ENCODE results near the gene IFITM2. TPM values are rescaled to one million over a fixed set of nuclear protein-coding genes. Genes with fewer than 3 reads are reported as not detected.
A peak's percentile ranks its signal among the peaks of the same experiment; 100 is the strongest.
"Not testable (repeated sequence)": the region's sequence is repeated elsewhere in the genome, so short reads cannot be mapped to it uniquely, and the experiment has no call there.

The IFITM2 gene
- polyA plus RNA-seq, 3 donors = 156 to 251 (median 209) TPM

- peak in 1 of 3 donors; percentile 65 for DNase-seq (ENCODE audit: low read depth in 3 of 3, low spot score in 2 of 3)
These were observed 2.4 kb upstream of the IFITM2 start for GRCh38 chr11:304915-305843.

DNA sequence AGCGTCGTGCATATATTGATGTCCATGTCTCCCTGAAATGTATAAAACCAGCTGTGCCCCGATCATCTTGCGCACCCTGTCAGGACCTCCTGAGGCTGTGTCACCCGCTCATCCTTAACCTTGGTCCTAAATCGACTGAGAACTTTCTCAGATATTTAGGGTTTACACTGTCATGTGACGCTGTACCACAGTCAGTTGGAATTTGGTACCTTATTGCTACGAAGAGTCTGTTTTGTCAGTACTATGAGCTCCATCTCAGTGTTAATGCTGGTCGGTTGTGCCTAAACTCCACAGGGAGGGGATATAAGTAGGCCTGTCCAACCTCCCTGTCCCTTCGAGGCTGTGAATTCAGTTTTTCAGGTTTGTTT is 1.8 kb upstream of the IFITM2 start:
- DNase-seq (ENCODE audit: low read depth in 3 of 3, low spot score in 2 of 3) = no peak

- no peak for DNase-seq (ENCODE audit: low read depth in 3 of 3, low spot score in 2 of 3)
These were observed 808 bp upstream of the IFITM2 start for GRCh38 chr11:306645-307371.

DNA sequence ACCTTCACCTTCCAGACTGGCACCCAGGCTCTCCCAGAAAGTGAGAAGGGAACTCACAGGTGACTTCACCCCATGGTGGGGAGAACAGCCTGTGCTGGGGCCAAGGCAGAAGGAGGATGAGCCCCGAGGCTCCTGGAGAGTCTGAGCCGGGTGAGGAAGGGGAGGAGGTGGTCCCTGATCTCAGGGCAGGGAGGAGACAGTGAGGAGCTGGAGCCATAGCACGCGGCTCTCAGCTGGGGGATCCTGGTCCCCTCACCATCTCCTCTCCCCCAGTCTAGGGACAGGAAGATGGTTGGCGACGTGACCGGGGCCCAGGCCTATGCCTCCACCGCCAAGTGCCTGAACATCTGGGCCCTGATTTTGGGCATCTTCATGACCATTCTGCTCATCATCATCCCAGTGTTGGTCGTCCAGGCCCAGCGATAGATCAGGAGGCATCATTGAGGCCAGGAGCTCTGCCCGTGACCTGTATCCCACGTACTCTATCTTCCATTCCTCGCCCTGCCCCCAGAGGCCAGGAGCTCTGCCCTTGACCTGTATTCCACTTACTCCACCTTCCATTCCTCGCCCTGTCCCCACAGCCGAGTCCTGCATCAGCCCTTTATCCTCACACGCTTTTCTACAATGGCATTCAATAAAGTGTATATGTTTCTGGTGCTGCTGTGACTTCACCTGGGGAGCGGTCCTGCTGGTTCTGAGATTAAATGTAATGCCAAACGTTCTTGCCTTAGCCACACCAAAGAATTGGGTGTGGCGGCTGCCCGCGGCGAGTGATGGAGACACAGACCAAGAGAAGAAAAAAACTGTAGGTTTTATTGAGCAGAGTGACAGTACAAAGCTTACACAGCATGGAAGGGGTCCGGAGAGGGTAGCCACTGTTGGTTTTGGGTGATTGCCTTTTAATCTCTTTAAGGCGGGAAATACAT is 1.4 kb downstream of the IFITM2 start:
- not testable (repeated sequence) for DNase-seq (ENCODE audit: low read depth in 3 of 3, low spot score in 2 of 3)

DNA sequence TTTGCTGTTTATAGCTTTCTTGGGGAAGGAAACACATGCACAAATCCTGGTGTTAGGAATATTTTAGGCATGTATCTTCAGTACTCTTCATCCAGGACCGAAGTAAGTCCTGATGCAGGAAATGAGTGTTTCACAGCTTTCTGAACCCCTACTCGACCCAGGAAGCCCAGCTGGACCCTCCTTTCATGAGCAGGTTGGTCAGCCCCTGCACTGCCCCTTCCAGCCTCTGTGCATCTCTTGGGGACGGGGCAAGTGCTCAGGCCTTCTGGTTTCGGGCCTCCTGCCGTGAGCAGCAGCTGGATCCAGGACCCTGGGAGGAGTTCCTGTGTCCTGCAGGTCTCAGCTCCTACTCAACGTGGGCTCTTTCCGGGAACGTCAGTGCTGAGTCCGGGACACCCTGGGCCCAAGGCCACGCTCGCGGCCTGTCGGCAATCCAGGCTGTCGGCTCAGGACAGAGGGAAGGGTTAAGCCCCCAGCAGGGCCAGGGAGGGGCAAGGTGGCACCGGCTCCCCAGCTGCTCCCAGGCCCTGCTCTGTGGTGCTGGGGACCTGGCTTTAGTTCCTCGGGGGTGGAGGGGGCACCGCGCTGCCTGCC is 2.5 kb downstream of the IFITM2 start:
- DNase-seq (ENCODE audit: low read depth in 3 of 3, low spot score in 2 of 3) = not testable (repeated sequence)

GRCh38 chr11:311013-311748 is 3.6 kb downstream of the IFITM2 start:
- DNase-seq (ENCODE audit: low read depth in 3 of 3, low spot score in 2 of 3) = not testable (repeated sequence)

GRCh38 chr11:312092-312816 is 4.6 kb downstream of the IFITM2 start:
- no peak for DNase-seq (ENCODE audit: low read depth in 3 of 3, low spot score in 2 of 3)

DNA sequence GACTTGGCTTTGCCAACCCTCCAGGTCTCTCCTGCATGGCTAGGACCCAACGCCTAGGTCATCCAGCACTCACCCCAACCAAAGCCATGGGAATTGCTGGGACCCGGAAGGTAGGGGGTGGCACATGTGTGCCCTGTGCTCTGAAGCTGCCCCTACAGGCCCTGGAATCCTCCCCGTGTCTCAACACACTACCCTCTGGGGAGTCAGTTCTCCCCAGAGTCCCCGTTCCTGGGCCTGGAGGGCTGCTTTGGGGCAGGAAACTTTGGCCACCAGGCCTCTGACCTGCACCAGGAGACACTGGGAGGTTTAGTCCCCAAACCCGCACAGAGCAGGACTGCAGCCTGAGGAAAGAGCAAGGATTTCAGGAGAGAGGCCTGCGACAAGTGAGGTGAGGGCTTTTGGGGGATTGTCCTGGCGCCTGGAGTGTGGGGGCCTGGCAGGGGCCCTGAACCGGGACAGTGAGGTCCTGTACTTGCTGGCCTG is 5.7 kb downstream of the IFITM2 start:
- DNase-seq (ENCODE audit: low read depth in 3 of 3, low spot score in 2 of 3) = no peak

DNA sequence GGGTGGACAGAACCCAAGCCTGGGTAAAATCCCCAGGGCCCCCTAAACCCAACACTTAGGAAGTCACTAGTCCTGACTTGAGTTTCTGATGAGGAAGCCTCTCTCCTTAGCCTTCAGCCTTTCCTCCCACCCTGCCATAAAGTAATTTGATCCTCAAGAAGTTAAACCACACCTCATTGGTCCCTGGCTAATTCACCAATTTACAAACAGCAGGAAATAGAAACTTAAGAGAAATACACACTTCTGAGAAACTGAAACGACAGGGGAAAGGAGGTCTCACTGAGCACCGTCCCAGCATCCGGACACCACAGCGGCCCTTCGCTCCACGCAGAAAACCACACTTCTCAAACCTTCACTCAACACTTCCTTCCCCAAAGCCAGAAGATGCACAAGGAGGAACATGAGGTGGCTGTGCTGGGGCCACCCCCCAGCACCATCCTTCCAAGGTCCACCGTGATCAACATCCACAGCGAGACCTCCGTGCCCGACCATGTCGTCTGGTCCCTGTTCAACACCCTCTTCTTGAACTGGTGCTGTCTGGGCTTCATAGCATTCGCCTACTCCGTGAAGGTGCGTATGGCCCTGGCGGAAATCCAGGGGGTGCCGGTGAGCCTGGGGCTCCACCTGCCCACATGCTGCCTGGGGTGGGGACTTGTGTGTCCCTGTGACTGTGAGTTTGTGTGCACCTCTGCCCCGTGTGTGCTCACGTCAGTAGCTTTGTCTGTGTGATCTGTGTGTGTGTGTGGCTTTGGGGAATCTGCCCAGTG is 6.4 kb downstream of the IFITM2 start, which contains the start of gene IFITM1:
IFITM1 (plus strand) TSS at position 254 of the 767 bp plus-strand sequence; CDS start at position 385, 131 bp downstream.
- no peak for DNase-seq (ENCODE audit: low read depth in 3 of 3, low spot score in 2 of 3)

DNA sequence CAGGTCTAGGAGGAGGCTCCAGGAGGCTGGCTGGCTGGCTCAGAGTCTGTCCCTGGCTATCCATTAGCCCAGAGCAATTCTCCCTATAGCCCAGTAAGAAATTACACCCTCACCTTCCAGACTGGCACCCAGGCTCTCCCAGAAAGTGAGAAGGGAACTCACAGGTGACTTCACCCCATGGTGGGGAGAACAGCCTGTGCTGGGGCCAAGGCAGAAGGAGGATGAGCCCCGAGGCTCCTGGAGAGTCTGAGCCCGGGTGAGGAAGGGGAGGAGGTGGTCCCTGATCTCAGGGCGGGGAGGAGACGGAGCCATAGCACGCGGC is 6.9 kb downstream of the IFITM2 start:
- DNase-seq (ENCODE audit: low read depth in 3 of 3, low spot score in 2 of 3) = not testable (repeated sequence)

- DNase-seq (ENCODE audit: low read depth in 3 of 3, low spot score in 2 of 3) = no peak
These were observed 7.5 kb downstream of the IFITM2 start for GRCh38 chr11:315051-315481.

DNA sequence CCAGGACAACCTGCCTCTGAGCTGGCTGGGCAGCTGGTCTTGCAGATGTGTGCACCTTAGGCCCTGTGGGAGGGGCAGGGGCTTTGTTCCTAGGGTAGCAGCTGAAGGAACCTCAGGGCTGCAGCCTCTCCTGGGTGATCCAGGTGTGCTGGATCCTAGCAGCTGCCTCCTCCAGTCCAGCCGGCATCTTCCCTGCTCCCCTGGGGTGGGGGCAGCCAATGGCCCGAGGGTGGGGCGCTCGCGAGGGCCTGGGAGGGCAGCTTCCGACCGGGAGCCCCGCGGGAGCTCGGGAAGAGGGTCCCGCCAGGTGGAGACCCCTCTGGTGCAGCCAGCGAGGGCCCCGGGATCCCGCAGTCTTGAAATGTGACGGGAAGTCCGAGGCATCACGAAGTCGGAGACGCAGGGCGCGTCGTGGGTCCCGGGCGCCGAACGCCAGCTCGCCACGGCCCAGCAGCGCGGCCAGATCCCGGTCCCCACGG is 7.9 kb downstream of the IFITM2 start:
- no peak for DNase-seq (ENCODE audit: low read depth in 3 of 3, low spot score in 2 of 3)

DNA sequence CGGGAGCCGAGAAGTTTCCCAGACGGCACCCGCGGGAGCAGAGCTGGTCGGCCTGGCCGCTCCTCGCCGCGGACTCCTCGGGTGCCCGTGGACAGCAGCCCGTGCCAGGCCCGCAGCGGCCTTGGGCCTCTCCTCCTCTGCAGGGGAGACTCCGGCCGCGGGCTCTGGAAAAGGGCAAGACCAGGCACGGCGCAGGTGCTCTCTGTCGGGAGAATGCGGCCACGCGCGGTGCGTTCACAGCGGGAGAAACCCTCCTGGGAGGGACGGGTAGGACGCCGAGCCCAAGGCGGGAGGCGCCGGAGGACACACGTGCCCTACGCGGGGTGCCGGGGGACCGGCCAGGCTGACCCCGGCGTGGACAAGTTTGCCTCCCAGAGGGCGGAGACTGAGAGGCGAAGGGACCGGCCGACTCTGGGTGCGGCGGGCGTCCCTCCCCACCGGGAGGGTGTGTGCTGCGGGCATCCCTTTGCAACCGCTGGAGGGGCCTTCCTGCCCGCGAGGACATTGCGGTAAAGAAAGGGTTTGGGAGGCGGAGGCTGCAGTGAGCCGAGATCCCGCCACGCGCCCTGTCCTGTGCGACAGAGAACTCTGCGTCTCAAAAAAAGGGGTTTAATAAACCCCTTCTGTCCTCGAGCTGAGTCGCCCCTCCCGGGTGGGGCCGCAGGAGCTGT is 8.6 kb downstream of the IFITM2 start:
- DNase-seq (ENCODE audit: low read depth in 3 of 3, low spot score in 2 of 3) = no peak

DNA sequence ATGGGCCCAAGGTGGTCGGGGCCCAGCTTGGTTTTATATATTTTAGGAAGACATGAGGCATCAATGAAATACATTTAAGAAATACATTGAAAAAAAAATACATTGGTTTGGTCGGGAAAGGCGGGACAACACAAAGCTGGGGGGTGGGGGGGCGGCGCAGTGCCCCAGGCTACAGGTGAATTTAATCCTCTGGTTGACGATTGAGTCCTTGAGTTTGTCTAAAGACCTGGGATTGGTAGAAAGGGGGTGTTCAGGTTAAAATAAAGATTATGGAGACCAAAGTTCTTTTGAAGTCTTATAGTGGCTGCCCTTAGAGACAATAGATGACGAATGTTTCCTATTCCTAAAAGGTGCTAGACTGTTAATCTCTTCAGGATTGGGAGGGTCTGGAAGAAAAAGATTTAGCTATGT is 9.3 kb downstream of the IFITM2 start:
- DNase-seq (ENCODE audit: low read depth in 3 of 3, low spot score in 2 of 3) = no peak

GRCh38 chr11:317668-318404 is 10.2 kb downstream of the IFITM2 start:
- not testable (repeated sequence) for DNase-seq (ENCODE audit: low read depth in 3 of 3, low spot score in 2 of 3)

DNA sequence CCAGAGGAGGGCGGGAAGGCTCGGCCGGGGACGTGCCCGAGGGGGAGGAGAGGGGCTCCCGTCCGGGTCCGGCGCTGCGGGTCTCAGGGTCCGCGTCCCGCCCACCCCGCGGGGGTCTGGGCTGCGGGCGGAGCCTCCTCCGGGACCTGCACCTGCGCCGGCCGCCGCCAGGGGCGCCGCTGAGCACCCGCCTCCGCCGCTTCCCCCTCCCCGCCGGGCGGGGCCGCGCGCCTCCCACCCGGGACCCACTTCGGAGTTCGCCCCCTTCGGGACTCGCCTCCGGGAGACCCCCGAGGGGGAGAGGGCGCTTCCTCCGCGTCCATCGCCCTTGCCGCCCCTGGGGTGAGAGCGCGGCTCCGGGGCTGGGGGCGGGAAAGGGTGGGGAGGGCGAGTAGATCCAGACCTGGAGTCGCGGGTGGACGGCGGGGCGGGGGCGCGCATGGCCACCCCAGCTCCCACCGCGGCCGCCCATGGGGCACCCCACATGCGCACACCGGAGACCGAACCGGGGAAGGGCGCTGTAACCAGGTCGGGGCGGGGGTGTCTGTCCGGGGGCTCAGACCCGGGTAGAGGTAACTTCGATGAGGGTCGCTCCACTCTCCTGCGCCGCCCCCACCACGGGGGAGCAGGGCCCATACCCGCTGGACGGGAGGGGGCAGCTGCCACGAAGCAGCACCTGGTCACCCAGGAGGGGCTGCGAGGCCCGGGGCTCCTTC is 10.9 kb downstream of the IFITM2 start:
- DNase-seq (ENCODE audit: low read depth in 3 of 3, low spot score in 2 of 3) = not testable (repeated sequence)
